Activated CD4-positive, alpha-beta T cell treated with anti-CD3 and anti-CD28 coated beads, Interleukin-2, Interleukin-4, amounts not matched to agents 100 ng/mL and 50 ng/mL, durations not matched to agents 16 hours and 8 hours (primary cell): Measurements from ENCODE around the gene EFEMP1.
"Not testable (repeated sequence)": the region's sequence is repeated elsewhere in the genome, so short reads cannot be mapped to it uniquely, and the experiment has no call there.

ENCODE experiments used
- DNase-seq: peaks from one replicate; pipeline ENCODE4 v3.0.0-alpha.2; 2020; ENCODE audit warnings: low spot score

The EFEMP1 gene

DNA sequence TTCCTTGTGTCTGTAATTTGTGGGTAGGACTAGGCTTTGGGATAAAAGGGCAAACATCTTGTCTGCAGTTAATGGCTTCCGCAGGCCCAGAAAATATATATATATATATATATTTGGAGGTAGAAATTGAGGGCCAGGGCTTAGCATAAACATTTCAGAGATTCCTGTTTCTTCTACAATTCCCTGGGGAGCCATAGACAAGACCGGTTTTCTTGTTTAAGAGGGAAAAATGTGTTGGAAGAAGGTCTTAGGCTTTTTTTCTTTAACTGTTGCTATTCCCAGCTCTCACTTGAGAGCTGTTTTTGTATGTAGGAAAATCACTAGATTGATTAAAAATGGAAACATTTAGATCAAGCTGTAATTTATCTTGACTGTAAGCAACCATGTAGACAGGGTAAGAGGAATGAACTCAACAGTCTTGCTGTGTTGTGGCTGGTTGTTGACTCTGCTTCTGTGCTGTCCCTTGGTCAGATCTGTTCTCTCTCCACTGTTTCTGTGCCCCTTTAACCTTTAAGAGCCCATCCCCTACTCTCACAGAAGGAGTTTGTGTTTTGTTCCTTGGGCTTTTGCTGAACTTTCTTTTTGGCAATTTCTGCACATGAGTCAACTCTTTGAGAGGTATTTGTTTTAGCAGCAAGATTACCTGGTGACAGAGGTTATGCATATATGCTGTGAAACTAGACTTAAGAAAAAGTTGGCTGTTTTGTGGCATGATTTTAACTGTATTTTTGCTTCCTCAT, 58.3 kb downstream of the EFEMP1 start:
- no peak for DNase-seq

DNA sequence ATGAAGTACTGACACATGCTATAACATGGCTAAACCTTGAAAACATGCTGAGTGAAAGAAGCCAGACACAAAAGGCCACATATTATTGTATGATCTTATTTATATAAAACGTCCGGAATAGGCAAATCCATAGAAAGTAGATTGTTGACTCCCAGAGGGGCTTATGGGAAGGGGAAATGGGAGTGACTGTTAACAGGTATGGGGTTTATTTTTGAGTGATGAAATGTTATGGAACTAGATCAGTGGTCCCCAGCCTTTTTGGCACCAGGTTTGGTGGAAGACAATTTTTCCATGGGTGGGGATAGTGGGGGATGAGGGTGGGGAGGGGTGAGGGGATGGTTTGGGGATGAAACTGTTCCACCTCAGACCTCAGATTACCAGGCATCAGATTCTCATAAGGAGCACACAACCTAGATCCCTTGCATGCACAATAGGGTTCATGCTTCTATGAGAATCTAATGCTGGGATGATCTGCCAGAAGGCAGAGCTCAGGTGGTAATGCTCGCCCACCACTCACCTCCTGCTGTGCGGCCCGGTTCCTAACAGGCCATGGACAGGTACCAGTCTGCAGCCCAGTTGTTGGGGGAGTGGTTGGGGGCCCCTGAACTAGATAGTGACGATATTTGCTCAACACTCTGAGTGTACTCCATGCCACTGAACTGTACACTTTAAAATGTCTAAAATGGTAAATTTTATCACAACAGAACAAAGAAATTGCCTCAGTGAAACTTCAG, 59.1 kb downstream of the EFEMP1 start:
- DNase-seq: no peak

DNA sequence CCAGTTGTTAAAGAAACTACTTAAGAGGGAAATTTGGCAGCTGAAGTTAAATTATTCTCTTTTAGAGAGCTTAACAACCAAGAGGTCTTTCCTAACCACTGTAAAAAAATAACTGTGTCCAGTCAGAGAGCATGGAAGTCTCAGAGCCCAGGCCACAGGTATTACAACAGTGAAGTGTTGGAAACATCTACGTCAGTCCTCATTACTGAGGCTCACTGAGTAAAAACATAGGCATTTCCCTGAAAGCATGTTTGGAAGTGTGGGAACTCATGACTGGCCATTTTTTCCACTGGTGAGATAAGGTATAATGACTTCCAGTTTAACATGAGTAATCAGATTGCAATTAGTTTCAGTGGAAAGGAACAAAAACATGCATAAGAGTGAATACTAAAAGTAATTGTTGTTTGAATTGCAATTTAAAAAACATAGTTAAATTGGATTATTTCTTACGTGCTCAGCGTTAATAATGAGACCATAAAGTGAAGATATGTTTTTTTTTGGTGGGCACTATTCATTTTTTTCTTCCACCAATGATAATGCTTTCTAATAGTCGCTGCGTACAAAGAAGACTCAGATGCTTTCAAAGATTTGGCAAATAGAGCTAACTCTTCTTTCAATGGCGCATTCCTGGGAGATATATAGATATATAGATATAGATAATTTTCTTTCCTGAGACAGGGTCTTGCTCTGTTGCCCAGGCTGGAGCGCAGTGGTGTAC, 60.8 kb downstream of the EFEMP1 start:
- DNase-seq: no peak

DNA sequence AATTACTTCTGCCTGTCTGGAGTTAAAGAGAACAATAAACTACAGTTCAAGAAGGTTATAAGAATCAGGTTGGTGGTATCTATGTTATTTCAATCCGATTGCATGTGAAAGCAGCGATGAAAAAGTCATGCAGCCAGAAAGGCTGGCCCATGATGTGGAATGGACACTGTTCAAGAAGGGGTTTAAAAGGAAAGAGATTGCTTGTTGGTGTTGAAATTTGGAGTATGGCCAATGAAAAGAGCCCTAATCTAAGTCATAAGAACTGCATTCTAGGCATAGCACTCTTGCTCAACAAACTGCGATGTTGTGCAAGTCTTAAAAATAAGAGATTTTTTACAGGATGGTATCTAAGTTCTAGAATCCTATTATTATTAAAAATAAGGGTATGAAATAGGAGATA, 61.3 kb downstream of the EFEMP1 start:
- DNase-seq: no peak

DNA sequence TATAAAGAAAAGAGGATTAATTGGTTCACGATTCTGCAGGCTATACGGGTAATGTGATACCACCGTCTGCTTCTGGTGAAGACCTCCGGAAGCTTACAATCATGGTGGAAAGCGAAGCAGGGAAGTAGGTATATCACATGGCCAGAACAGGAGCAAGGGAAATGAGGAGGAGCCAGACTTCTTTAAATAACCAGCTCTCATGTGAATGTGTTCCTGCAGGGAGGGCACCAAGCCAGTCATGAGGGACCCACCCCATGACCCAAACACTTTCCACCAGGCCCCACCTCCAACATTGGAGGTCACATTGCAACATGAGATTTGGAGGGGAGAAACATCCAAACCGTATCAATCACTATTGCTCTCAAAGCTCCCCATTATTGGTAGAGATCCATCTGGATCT, 61.8 kb downstream of the EFEMP1 start:
- no peak for DNase-seq

DNA sequence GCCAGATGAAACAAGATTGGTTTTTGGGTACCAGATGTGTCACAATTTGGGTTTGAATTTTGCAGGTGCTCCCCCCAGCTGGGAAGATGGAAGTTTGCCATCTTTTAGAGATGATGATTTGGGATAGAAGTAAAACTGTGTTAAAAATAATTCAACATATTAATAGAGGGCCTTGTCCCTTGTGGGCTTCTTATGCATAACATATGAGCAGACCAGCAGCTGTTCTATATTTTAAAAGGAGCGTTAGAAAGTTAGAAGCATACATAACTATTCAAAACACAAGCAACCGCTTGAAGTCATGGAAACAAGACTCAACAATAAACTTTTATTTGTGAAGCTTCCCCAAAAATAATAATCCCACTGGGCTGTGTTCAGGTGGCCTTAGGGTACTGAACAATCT, 62.8 kb downstream of the EFEMP1 start:
- DNase-seq: no peak

DNA sequence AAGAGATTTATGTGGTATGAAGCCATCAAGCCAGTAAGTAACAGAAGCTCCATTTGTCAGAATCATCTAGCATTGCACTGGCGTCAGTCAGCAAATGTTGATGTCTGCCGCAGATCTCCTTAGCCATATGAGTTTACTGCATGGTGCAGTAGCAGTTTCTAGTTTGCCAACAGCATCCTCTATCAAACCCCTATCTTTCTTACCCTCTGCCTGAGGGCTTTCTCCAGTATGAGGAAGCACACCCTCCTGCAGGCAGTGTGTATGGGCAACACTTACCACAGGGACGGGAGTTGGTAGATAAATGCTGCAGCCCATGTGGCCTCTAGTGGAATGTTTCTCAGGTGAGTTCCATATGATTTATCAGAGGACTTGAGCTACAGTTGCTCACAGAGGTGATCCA, 63.7 kb downstream of the EFEMP1 start:
- no peak for DNase-seq

DNA sequence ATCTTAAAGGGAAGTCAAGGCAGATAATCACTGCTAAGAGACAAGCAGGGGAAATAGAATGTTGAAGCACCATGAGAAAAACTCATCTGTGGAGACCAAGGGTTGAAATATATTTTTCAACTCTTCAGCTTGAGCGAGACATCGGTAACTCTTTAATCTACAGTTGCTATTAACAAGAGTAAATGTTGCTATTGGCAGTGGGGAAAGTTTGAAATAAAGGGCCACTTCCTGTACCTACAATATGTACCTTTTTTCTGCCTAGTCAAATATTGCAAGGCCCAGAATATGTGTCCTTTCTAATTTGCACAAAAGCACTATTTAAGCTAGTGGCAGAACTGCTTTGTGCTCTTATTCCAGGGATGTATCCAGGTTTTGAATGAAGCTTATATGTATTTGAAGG, 65.8 kb downstream of the EFEMP1 start:
- DNase-seq: no peak

DNA sequence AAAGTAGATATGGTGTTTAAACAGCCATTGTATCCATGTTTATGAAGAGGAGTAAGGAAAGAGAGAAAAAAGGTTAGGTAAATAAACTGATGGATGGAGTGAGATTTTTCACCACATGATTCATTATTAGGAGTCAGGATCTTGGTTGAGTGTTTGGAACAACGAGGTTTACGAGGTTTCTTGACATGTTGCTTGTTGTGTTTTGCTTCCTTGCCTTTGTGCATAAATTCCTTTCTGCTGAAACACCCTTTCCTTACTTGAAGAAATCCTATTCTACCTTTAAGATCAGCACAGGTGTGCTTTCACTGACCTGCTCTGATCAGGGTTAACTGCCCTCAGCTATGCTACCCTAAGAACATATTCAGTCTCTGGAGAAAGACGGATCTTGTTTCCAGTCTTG, 66.6 kb downstream of the EFEMP1 start:
- no peak for DNase-seq

DNA sequence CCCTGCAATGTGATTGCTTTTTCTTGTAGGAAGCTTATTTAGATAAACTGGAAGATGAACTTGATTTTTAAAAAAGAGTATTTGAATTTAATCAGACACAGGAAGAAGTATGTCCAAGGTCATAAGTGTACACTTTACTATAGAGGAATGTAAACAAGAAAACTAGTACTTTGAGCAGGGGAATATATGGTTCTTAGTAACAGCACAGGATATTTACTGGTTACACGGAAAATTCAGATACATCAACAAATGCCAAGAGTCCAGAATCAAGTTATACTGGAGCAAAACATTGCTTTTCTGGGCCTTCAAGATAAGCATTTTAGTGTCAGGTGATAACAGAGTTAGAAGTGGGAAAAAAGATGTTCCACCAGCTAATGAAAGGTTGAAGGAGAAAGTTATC, 75.5 kb downstream of the EFEMP1 start:
- DNase-seq: no peak

DNA sequence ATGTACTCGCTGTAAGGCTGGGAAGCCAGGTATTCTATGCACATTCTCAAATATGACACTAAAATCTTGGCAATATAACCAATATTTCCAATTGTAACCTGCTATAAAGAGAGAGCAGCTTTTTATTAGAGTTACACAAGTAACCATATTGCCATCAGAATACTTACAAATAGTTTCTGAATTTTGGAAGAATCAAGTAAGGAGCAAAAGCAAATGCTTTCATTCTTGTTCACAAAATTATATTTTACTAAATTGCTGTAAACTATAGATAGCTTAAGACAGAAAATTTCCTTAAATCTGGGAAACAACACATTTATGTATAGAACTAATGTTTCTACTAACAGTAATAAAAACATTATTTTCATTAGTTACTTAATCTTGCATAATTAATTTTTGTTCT, 77.2 kb downstream of the EFEMP1 start:
- no peak for DNase-seq

DNA sequence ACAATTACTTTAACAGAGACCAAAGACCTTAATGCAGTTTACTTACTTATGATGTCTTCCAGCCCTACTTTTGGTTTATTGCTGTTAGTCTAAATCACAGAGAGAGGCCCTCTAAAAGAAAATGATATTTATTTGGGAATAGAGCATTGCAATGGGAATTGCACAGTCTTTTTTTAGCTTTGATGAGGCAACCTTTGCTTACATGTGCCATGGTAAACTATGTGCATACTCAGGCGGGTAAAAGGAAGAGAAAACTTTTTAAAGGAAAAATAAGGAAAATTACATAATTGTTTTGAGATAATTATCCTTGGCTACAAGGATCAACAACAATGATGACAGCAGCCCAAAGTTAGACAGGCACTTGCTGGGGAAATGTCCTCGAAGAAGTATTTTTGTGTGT, 78.6 kb downstream of the EFEMP1 start:
- DNase-seq: no peak

DNA sequence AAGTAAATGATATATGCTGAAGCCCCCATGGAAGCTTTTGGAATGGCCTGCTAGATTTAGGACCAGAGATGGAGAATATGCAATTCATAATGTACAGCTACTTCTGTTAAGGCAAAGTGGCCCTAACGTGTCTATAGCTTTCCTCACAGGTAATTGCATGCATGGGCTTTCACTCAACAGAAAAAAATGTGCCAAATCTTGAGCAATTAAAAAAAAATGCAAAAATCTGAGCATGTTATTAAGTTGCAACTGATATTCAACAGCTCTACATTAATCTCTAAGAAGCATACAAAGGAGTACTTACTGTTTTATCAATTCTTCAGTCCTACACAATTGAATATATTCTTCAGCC, 79.6 kb downstream of the EFEMP1 start:
- no peak for DNase-seq

DNA sequence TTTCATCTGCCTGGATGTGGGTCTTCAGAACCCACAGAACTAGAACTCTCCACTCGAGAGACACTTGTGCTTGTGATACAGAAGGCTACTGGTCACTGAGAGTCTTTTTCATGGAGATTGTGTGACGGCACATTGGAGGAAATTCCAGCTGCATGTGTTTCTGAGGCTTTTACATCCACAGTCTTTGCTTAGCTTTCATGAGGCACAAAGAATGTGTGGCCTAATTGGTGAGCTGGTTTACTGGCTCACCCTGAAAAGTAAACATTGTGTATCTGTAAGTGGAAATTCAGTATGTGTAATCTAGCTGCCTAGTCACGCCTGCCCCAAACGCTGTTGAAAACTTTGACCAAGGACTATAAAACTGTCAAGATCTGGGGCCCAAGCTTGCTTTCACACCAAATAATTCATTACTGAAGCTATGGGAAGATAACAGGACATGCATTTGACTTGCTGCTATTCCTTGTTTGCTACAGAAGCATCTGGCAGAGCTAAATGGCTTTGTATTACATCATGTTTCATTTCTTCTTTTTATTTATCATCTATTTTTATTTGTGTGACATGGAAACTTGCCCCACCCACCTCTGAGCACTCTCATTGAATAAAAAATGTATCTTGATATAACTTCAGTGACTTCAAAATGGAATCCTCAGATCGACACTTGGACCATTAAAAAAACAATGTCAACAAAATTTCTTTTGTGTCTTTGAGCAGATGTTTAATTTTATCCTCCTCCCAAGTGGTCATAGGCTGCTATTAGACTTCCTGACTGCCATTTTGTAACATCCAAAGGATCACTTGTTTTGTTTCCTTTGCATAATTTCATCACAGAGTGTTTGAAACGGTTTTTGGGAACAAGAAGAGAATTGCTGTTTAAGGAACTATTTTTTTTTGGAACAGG, 80.2 kb downstream of the EFEMP1 start:
- no peak for DNase-seq

DNA sequence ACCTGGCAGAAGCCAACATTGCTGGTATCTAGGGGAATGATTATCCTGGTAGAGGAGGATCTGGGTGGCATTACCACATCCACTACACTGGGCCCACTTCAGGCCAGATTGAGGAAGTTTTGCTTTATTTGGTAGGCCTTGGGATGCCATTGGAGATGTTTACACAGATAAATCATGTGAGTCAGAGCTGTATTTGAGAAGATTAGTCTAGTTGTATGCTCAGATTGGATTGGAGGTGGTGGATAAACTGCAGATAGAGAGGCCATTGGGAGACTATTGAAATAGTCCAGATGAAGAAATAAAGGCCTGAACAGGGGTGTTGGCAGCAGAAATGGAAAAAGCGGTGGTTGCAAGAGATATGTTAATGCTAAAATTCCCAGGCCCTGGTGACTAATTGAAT, 81.5 kb downstream of the EFEMP1 start:
- no peak for DNase-seq

DNA sequence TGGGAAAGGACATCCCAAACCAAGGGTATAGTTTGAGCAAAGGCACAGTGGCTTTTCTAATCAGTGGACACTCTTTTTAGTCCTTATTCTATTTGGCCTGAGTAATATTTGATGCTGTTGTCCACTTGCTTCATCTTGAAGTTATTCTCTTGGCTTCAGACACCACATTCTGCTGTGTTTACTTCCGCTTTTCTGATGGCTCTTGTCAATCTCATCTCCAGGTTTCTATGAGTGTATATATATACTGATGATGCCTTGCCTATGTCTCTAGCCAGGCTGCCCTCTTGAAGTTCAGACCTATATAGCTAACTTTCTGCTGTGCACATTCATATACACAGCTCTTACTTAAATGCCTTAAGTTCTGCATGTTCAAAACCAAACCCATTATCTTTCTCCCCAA, 83.1 kb downstream of the EFEMP1 start:
- DNase-seq: no peak

DNA sequence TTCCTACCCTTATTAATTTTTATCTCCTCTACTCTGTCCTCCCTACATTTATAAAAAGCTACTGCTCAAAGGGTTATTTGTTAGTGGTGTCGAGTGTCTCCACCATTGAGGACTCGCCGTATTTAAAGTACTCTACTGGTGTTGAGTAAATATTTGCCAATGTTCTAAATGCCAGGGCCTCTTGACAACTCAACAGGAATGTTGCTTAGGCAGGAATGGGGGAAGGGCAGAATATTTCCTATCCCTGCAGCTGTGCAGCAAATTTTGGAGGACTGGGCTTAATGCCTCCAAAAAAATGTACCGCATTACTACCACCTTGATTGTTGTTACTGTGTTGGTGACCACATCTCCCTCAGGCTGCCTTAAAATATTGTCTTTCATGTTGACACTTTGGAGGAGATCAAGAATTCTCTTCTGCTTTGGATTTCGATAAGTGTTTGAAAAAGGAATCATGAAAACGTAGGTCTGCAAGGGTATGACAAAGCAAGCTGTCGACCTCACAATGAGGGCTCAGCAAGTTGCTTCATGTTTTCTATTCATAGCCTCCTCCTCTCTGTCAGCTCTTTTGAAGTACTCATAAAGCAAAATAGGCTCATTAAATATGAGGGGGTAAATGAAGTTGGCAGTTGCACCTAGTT, 84.3 kb downstream of the EFEMP1 start:
- no peak for DNase-seq

DNA sequence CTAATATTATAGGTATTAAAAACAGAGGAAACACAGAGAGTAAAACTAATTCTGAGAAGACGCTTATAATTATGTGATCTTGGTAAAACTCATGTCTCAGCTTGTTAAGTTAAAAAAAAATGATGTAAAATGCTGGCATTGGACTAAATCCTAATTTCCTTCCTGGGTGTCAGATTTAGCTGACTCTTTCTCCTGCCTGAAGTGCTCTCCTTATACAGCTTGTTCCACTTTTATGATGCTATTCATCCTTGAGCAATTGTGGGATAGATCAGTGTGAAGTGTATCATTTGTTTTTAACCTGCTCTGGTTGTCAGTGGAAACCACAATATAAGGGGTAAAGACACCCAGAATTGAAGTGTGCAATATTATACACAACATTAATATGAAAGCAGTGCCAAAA, 84.9 kb downstream of the EFEMP1 start:
- DNase-seq: no peak

DNA sequence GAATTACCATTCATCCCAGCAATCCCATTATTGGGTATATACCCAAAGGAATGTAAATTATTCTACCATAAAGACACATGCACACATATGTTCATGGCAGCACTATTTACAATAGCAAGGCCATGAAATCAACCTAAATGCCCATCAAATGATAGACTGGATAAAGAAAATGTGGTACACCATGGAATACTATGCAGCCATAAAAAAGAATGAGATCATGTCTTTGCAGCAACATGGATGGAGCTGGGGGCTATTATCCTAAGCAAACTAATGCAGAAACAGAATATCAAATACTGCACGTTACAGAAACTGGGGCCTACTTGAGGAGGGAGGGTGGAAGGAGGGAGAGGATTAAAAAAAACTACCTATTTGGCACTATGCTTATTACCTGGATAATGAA, 85.5 kb downstream of the EFEMP1 start:
- DNase-seq: not testable (repeated sequence)

DNA sequence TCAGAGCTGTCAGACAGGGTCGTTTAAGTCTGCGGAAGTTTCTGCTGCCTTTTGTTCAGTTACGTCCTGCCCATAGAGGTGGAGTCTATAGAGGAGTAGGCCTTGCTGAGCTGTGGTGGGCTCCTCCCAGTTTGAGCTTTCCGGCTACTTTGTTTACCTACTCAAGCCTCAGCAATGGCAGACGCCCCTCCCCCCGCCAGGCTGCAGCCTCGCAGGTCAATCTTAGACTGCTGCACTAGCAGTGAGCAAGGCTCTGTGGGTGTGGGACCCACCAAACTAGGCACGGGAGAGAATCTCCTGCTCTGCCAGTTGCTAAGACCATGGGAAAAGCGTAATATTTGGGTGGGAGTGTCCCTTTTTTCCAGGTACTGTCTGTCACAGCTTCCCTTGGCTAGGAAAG, 86.5 kb downstream of the EFEMP1 start:
- DNase-seq: no peak

DNA sequence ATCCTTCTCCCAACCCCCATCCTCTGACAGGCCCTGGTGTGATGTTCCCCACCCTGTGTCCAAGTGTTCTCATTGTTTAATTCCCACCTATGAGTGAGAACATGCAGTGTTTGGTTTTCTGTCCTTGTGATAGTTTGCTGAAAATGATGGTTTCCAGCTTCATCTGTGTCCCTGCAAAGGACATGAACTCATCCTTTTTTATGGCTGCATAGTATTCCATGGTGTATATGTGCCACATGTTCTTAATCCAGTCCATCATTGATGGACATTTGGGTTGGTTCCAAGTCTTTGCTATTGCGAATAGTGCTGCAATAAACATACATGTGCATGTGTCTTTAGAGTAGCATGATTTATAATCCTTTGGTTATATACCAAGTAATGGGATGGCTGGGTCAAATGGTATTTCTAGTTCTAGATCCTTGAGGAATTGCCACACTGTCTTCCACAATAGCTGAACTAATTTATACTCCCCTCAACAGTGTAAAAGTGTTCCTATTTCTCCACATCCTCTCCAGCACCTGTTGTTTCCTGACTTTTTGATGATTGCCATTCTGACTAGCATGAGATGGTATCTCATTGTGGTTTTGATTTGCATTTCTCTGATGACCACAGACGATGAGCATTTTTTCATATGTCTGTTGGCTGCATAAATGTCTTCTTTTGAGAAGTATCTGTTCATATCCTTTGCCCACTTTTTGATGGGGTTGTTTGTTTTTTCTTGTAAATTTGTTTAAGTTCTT, 91.7 kb downstream of the EFEMP1 start:
- not testable (repeated sequence) for DNase-seq
